K562 (cell line): Measurements from ENCODE around the gene KCNK10. TPM values are rescaled to one million over a fixed set of nuclear protein-coding genes. Genes with fewer than 3 reads are reported as not detected.

Experiments used
- EP400 ChIP-seq: fragments of 450-650 bp; IDR thresholded peaks from 2 replicates; pipeline ENCODE4 v1.6.1; 2017; ENCODE audit warnings: antibody characterized with exemption, mild to moderate bottlenecking, moderate library complexity
- GMEB1 ChIP-seq: fragments of 250-450 bp; sonication (Bioruptor Pico); IDR thresholded peaks from 2 replicates; pipeline ENCODE4 v1.4.0; 2020; ENCODE audit warnings: mild to moderate bottlenecking
- HINFP ChIP-seq: fragments of 450-650 bp; conservative IDR thresholded peaks from 2 replicates; pipeline ENCODE4 v1.6.1; 2016; ENCODE audit warnings: missing genetic modification characterization, low read depth, mild to moderate bottlenecking, control low read depth, missing compliant biosample characterization
- POLR2AphosphoS5 ChIP-seq: IDR thresholded peaks from 2 replicates; pipeline ENCODE4 v1.6.1; 2011; ENCODE audit warnings: mild to moderate bottlenecking, low read depth, low read length, moderate library complexity; ENCODE audit not compliant: control insufficient read depth, insufficient read depth
- SNIP1 ChIP-seq: fragments of 450-650 bp; IDR thresholded peaks from 2 replicates; pipeline ENCODE4 v1.7.1; 2017; ENCODE audit warnings: low read depth, mild to moderate bottlenecking
- ZFP30 ChIP-seq: fragments of 250-450 bp; sonication (Bioruptor Pico); IDR thresholded peaks from 2 replicates; pipeline ENCODE4 v1.8.0; 2022; ENCODE audit warnings: moderate library complexity, mild to moderate bottlenecking, inconsistent platforms, borderline replicate concordance
- ZNF696 ChIP-seq: fragments of 250-450 bp; sonication (Bioruptor Pico); conservative IDR thresholded peaks from 2 replicates; pipeline ENCODE4 v1.4.0; 2020; ENCODE audit warnings: mild to moderate bottlenecking, moderate library complexity
- polyA plus RNA-seq, 8 experiments: library from polyadenylated mRNA; depleted of rRNA in 4 of 8; stranded (reverse) in 5 of 8; unstranded in 3 of 8; fragments of >200 nt; fragmentation: Nextera tagmentation in 2 of 8; fragmentation: Illumina TruSeq in 1 of 8; extraction: Ambion mirVana in 2 of 8; extraction: Trizol in 1 of 8; gene quantifications; 2 replicates each; pipeline versions ENCODE4 v1.2.1 to v1.2.3, GENCODE V29; 2011 to 2014; ENCODE audit warnings: inconsistent platforms in 1 of 8, missing spikeins in 1 of 8
- total RNA-seq, 7 experiments: library from RNA; depleted of rRNA in 6 of 7; stranded (reverse); fragments of >200 nt in 6 of 7; fragmentation: Illumina TruSeq in 2 of 7; extraction: Trizol in 2 of 7; gene quantifications; 2 replicates each; pipeline versions ENCODE4 v1.2.1 to v1.2.3, GENCODE V29; 2011 to 2021; ENCODE audit warnings: low replicate concordance in 1 of 7

Gene KCNK10
- total and polyA plus RNA-seq, 9 of the 15 experiments (the other 6 are each of a cell fraction or from before 2014, with no cell fraction given), result not detected

GRCh38 chr14:88321692-88322503 lies 1.2 kb downstream of the KCNK10 start (continued):
- TF ChIP-seq POLR2AphosphoS5 (no peak), ZFP30 (no peak), HINFP (tag) (no peak), GMEB1 (no peak), SNIP1 (no peak), EP400 (no peak), ZNF696 (CRISPR knock-in tag) (no peak)
- TF ChIP-seq, all 486 proteins: peak for 0
